Suprapubic skin (tissue), 4 donors: Measurements from ENCODE around the gene KHSRP. TPM values are rescaled to one million over a fixed set of nuclear protein-coding genes. Genes with fewer than 3 reads are reported as not detected.
"Not testable (repeated sequence)": the region's sequence is repeated elsewhere in the genome, so short reads cannot be mapped to it uniquely, and the experiment has no call there.

ENCODE experiments used
- DNase-seq, 2 donors: peaks; one replicate each; pipeline ENCODE4 v3.0.0-alpha.2; 2019; ENCODE audit warnings: low spot score in 2 of 2
- H3K27ac ChIP-seq: fragments of 200-600 bp; sonication (generic); one replicate; pipeline ENCODE4 v1.5.1; 2019
- H3K27me3 ChIP-seq: fragments of 200-600 bp; sonication (generic); one replicate; pipeline ENCODE4 v1.5.1; 2019
- H3K36me3 ChIP-seq: fragments of 200-600 bp; sonication (generic); one replicate; pipeline ENCODE4 v1.5.1; 2019
- H3K4me1 ChIP-seq: fragments of 200-600 bp; sonication (generic); one replicate; pipeline ENCODE4 v1.5.1; 2019
- H3K4me3 ChIP-seq: fragments of 200-600 bp; sonication (generic); one replicate; pipeline ENCODE4 v1.5.1; 2019; ENCODE audit warnings: mild to moderate bottlenecking
- H3K9me3 ChIP-seq: fragments of 200-600 bp; sonication (generic); one replicate; pipeline ENCODE4 v1.5.1; 2019
- EP300 ChIP-seq: sonication (generic); formaldehyde crosslinking; IDR thresholded peaks from one replicate; pipeline ENCODE4 v1.6.1; 2017; ENCODE audit warnings: antibody characterized with exemption
- POLR2A ChIP-seq, 2 donors: fragments of 450-650 bp; IDR thresholded peaks; one replicate each; pipeline ENCODE4 v1.6.1; 2017; ENCODE audit warnings: antibody characterized with exemption in 2 of 2, mild to moderate bottlenecking in 2 of 2, moderate library complexity in 2 of 2
- POLR2AphosphoS5 ChIP-seq, 3 donors: sonication (generic); formaldehyde crosslinking; IDR thresholded peaks; one replicate each; pipeline ENCODE4 v1.6.1; 2017; ENCODE audit warnings: antibody characterized with exemption in 3 of 3
- whole genome bisulfite sequencing: methylation state at CpG from one replicate; pipeline ENCODE4 v1.1.5; 2018; 5-methylcytosine and 5-hydroxymethylcytosine counted together
- total RNA-seq, 4 donors: library from RNA; depleted of rRNA; stranded (reverse); fragments of >200 nt; gene quantifications; one replicate each; pipeline ENCODE4 v1.1.0, GENCODE V29; 2016
- TF ChIP-seq, protein P1 (sequence below), 2 donors: fragments of 200-600 bp in 1 of 2; fragments of 450-650 bp in 1 of 2; sonication (generic) in 1 of 2; IDR thresholded peaks; one replicate each; pipeline ENCODE4 v1.5.1; 2016 to 2019; ENCODE audit warnings: antibody characterized with exemption in 2 of 2, mild to moderate bottlenecking in 1 of 2, moderate library complexity in 1 of 2

Gene KHSRP
- total RNA-seq, 4 donors from 2014 or later: 127 to 160 (median 139) TPM

DNA sequence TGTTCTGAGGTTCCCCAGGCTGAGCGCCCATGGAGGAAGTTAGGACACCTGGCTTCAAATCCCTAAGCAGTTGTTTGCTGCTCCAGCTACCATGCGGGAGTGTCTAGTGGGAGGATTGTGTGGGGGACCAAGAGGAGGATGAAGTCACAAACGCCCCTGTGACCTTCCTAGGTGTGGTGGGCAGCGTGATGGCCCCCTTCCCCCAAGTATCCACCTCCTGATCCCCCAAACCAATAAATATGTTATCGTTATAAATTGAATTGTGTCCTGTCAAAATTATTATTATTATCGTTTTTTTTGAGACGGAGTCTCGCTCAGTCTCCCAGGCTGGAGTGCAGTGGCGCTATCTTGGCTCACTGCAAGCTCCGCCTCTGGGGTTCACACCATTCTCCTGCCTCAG, 9.1 kb upstream of the KHSRP start, which contains the start of gene SLC25A41:
Gene SLC25A41, minus strand, starts transcription at position 101 of the 400 bp plus-strand sequence. Its CDS starts 70 bp downstream, at position 31.
- no peak for TF ChIP-seq EP300
- TF ChIP-seq POLR2AphosphoS5 (IDR thresholded peaks at IDR 0.05): no peak
- TF ChIP-seq POLR2A (IDR thresholded peaks at IDR 0.05): no peak
- TF ChIP-seq, protein P1, sequence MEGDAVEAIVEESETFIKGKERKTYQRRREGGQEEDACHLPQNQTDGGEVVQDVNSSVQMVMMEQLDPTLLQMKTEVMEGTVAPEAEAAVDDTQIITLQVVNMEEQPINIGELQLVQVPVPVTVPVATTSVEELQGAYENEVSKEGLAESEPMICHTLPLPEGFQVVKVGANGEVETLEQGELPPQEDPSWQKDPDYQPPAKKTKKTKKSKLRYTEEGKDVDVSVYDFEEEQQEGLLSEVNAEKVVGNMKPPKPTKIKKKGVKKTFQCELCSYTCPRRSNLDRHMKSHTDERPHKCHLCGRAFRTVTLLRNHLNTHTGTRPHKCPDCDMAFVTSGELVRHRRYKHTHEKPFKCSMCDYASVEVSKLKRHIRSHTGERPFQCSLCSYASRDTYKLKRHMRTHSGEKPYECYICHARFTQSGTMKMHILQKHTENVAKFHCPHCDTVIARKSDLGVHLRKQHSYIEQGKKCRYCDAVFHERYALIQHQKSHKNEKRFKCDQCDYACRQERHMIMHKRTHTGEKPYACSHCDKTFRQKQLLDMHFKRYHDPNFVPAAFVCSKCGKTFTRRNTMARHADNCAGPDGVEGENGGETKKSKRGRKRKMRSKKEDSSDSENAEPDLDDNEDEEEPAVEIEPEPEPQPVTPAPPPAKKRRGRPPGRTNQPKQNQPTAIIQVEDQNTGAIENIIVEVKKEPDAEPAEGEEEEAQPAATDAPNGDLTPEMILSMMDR (IDR thresholded peaks at IDR 0.05): no peak
- 91% methylated on average over 10 of the region's 10 CpGs for WGBS
- no peaks in the 10 kb centered on the region for H3K4me1 ChIP-seq

DNA sequence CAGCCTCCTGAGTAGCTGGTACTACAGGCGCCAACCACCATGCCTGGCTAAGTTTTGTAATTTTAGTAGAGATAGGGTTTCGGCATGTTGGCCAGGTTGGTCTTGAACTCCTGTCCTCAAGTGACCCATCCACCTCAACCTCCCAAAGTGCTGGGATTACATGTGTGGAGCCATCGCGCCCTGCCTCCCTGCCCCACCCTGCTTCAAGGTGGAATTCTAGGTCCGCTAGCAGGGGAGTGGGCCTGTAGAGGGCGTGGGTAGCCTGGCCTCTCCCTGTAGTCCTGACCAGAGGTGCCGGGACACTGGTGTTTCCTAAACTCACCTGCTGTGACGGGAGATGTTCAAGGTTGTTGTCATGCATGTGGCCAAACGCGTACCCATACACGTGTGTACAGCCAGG, 8.6 kb upstream of the KHSRP start:
- no peak overlapping the region for H3K27ac ChIP-seq
- H3K4me3 ChIP-seq: no peak overlapping the region
- no peaks in the 10 kb centered on the region for H3K9me3 ChIP-seq
- TF ChIP-seq, protein P1 (IDR thresholded peaks at IDR 0.05): no peak
- TF ChIP-seq POLR2AphosphoS5 (IDR thresholded peaks at IDR 0.05) (no peak), EP300 (no peak), POLR2A (IDR thresholded peaks at IDR 0.05) (no peak)
- H3K36me3 ChIP-seq: no peaks in the 10 kb centered on the region
- WGBS: 74% methylated on average over 4 of the region's 11 CpGs
- H3K4me1 ChIP-seq: no peaks in the 10 kb centered on the region
- no peak for DNase-seq
- H3K27me3 ChIP-seq: no peaks in the 10 kb centered on the region

More for the DNA sequence above, 9.1 kb upstream of the KHSRP start, which contains the start of gene SLC25A41:
- no peaks in the 10 kb centered on the region for H3K27me3 ChIP-seq
- H3K4me3 ChIP-seq: no peak within 1 kb of the TSS
- no peak for DNase-seq
- H3K27ac ChIP-seq: no peak within 1 kb of the TSS
- H3K9me3 ChIP-seq: no peaks in the 10 kb centered on the region
- H3K36me3 ChIP-seq: no peaks in the 10 kb centered on the region

DNA sequence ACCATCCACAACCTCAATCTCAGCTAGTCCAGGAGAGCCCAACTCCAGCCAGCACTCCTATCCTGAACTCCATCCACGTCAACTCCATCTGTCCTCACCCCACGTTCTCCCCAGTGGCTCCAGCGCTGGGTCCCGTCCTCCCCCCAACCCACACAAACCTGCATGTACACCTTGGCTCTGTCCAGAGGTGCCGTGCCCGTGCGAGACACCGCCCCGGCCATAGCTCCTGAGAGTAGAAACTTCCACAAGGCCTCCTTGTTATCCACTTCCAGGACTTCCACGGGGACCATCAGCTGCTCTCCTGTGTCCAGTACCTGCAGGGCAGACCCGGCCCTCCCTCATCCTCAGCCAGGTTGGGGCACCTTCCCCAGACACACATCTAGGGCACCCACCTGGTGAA, 7.3 kb upstream of the KHSRP start:
- H3K4me1 ChIP-seq: no peaks in the 10 kb centered on the region
- no peak overlapping the region for H3K4me3 ChIP-seq
- no peaks in the 10 kb centered on the region for H3K36me3 ChIP-seq
- no peak for DNase-seq
- 93% methylated on average over 11 of the region's 11 CpGs for WGBS
- H3K9me3 ChIP-seq: no peaks in the 10 kb centered on the region
- no peaks in the 10 kb centered on the region for H3K27me3 ChIP-seq
- TF ChIP-seq, protein P1 (IDR thresholded peaks at IDR 0.05): no peak
- TF ChIP-seq EP300 (no peak), POLR2A (IDR thresholded peaks at IDR 0.05) (no peak), POLR2AphosphoS5 (IDR thresholded peaks at IDR 0.05) (no peak)
- no peak overlapping the region for H3K27ac ChIP-seq

DNA sequence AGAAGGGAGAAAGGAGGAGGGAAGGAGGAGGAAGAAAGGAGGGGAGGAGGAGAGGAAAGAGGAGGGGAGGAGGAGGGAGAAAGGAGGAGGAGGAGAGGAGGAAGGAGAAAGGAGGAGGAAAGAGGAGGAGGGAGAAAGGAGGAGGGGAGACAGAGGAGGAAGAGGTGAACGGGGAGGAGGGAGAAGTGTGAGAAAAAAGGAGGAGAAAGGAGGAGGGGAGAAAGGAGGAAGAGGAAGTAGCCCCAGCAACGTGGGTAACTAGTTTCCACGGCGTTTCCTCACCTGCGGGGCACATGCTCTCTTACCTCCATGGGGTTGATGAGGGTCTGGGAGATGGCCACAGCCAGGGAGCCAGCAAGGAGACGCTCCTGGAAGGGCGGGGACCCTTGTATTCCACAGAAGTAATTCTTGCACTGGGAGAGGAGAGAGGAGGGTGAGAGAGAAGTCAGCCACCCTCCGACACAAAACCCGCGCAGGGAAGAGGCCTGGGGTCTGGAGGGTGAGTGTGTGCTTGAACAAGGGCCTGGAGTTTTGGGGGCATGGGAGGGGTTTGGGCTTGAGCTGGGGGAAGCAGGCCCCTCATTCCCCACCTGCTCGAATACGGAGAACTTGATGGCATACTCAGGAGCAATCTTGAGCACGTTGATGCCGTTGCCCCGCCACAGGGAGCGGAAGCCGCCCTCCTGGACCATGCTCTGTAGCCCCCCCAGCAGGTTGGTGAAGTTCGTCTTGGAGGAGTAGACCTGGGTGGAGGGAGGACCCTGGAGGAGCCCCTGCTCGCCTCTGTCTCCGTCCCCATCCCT, 5.0 kb upstream of the KHSRP start:
- Histone ChIP-seq H3K4me1 (peaks cover 7% of the 10 kb centered on the region), H3K27me3 (no peaks in the 10 kb centered on the region), H3K27ac (no peak overlapping the region), H3K36me3 (no peaks in the 10 kb centered on the region), H3K9me3 (no peaks in the 10 kb centered on the region), H3K4me3 (no peak overlapping the region)
- DNase-seq: no peak
- WGBS: 64% methylated on average over 20 of the region's 20 CpGs
- TF ChIP-seq EP300: no peak
- TF ChIP-seq POLR2A (IDR thresholded peaks at IDR 0.05): no peak
- no peak for TF ChIP-seq POLR2AphosphoS5 (IDR thresholded peaks at IDR 0.05)
- TF ChIP-seq, protein P1 (IDR thresholded peaks at IDR 0.05): no peak

DNA sequence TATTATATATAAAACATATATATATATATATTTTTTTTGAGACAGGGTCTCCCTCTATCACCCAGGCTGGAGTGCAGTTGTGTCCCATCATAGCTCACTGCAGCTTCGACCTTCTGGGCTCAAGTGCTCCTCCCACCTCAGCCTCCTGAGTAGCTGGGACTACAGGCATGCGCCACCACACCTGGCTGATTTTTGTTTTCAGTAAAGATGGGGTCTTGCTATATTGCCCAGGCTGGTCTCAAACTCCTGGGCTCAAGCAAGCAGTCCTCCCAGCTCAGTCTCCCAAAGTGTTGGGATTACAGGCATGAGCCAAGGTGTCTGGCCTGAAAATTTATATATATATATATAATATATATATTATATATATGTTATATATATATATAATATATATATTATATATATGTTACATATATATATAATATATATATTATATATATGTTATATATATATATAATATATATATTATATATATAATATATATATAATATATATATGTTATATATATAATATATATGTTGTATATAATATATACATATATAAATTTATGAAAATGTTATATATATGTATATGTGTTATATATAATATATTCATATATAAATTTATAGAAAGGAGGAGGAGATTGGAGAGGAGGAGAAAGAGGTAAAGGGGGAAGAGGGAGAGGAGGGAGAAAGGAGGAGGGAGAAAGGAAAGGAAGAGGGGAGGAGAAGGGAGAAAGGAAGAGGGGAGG, 4.2 kb upstream of the KHSRP start:
- not testable (repeated sequence) for H3K27me3 ChIP-seq, H3K4me1 ChIP-seq, H3K27ac ChIP-seq, H3K4me3 ChIP-seq, H3K36me3 ChIP-seq, H3K9me3 ChIP-seq, DNase-seq
- WGBS: 91% methylated on average over 2 of the region's 2 CpGs
